VCaP (cell line): ENCODE data around the gene QARS1.

Experiments
- H3K27ac ChIP-seq: fragments of 450-650 bp; 2 replicates; pipeline ENCODE4 v1.5.1; 2017
- TF ChIP-seq, protein P1 (sequence below): fragments of 450-650 bp; conservative IDR thresholded peaks from 2 replicates; pipeline ENCODE4 v1.5.1; 2017; ENCODE audit warnings: mild to moderate bottlenecking, moderate library complexity

QARS1 gene

DNA sequence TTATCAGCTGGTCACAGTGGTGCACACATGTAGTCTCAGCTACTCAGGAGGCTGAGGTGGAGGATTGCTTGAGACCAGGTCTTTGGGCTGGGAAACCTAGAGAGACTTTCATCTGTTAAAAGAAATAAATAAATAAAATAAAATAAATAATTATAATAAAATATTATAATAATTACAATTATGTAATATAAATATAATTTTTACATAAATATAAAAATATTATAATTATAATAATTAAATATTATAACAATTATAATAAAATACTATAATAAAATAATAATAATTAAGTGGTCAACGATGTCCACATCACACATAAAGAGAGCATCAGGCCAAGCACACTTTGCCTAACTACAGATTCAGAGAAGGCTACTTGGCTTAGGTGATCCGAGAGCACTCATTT is 25.3 kb downstream of the QARS1 start:
- TF ChIP-seq, protein P1, sequence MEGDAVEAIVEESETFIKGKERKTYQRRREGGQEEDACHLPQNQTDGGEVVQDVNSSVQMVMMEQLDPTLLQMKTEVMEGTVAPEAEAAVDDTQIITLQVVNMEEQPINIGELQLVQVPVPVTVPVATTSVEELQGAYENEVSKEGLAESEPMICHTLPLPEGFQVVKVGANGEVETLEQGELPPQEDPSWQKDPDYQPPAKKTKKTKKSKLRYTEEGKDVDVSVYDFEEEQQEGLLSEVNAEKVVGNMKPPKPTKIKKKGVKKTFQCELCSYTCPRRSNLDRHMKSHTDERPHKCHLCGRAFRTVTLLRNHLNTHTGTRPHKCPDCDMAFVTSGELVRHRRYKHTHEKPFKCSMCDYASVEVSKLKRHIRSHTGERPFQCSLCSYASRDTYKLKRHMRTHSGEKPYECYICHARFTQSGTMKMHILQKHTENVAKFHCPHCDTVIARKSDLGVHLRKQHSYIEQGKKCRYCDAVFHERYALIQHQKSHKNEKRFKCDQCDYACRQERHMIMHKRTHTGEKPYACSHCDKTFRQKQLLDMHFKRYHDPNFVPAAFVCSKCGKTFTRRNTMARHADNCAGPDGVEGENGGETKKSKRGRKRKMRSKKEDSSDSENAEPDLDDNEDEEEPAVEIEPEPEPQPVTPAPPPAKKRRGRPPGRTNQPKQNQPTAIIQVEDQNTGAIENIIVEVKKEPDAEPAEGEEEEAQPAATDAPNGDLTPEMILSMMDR = no peak
- no peak overlapping the region for H3K27ac ChIP-seq

GRCh38 chr3:49076646-49077045 is 27.9 kb downstream of the QARS1 start:
- TF ChIP-seq, protein P1 = no peak
- H3K27ac ChIP-seq = no peak overlapping the region

- TF ChIP-seq, protein P1 = no peak
These were observed 28.4 kb downstream of the QARS1 start for GRCh38 chr3:49076116-49076515.

GRCh38 chr3:49058011-49058410 is 46.5 kb downstream of the QARS1 start:
- TF ChIP-seq, protein P1 = no peak
- no peak overlapping the region for H3K27ac ChIP-seq

More at GRCh38 chr3:49076116-49076515, 28.4 kb downstream of the QARS1 start:
- no peak overlapping the region for H3K27ac ChIP-seq

GRCh38 chr3:49057268-49057667 is 47.3 kb downstream of the QARS1 start:
- H3K27ac ChIP-seq = no peak overlapping the region
- TF ChIP-seq, protein P1 = no peak

GRCh38 chr3:49054344-49054862 is 50.2 kb downstream of the QARS1 start:
- TF ChIP-seq, protein P1 = no peak
- no peak overlapping the region for H3K27ac ChIP-seq

DNA sequence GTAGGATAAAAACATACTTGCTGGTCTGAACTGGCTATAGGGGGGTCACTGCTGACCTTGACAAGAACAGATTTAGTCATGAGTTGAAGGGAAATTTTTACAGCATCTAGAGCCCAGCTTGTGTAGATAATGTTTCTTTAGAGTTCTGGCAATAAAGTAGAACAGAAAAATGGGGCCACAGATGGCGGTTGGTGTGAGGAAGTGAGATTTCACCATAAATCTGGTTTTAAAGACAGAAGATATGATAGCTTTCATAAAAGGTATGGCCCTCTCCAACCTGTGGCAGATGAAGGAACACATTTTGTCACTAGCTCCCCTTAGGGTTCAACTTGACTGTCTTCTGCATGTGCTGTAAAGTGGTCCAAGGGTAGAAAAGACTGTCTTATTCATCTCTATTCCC is 51.0 kb downstream of the QARS1 start:
- no peak overlapping the region for H3K27ac ChIP-seq
- TF ChIP-seq, protein P1 = no peak
